Activated naive CD8-positive, alpha-beta T cell treated with anti-CD3 and anti-CD28 coated beads, Interleukin-2, amount 10 ng/mL, durations not matched to agents 7 days and 5 days (primary cell): ENCODE results near the gene CACNA1E. TPM values are rescaled to one million over a fixed set of nuclear protein-coding genes. Genes with fewer than 3 reads are reported as not detected.
"Not testable (repeated sequence)": the region's sequence is repeated elsewhere in the genome, so short reads cannot be mapped to it uniquely, and the experiment has no call there.

Source experiments
- ATAC-seq: fragments of 150-1000 bp; cut with Tn5 transposase; one replicate; pipeline ENCODE4 v1.10.0; 2021; ENCODE audit warnings: low read depth, moderate library complexity
- POLR2A ChIA-PET: fragments of 350-600 bp; sonication (Branson Sonifier 250); formaldehyde crosslinking; loops from one replicate; lab custom pipeline; 2021; ENCODE audit warnings: antibody characterized with exemption; lab: Charles Lee
- DNase-seq: peaks from one replicate; pipeline ENCODE4 v3.0.0; 2021
- H3K27ac Mint-ChIP-seq: one replicate; pipeline ENCODE4 v1.8.0; 2022; ENCODE audit warnings: mild to moderate bottlenecking, mixed read lengths
- H3K27me3 Mint-ChIP-seq: one replicate; pipeline ENCODE4 v1.8.0; 2022; ENCODE audit warnings: mild to moderate bottlenecking, moderate library complexity, mixed read lengths
- H3K36me3 Mint-ChIP-seq: one replicate; pipeline ENCODE4 v1.8.0; 2021; ENCODE audit warnings: mild to moderate bottlenecking, mixed read lengths
- H3K4me1 Mint-ChIP-seq: one replicate; pipeline ENCODE4 v1.8.0; 2021; ENCODE audit warnings: mixed read lengths
- H3K4me3 Mint-ChIP-seq: one replicate; pipeline ENCODE4 v1.8.0; 2022; ENCODE audit warnings: mild to moderate bottlenecking, moderate library complexity, mixed read lengths
- H3K9me3 Mint-ChIP-seq: one replicate; pipeline ENCODE4 v1.8.0; 2021; ENCODE audit warnings: mixed read lengths
- total RNA-seq, 2 experiments: library from RNA; stranded (reverse); gene quantifications; one replicate each; pipeline ENCODE4 v1.2.3, GENCODE V29; 2021

Gene CACNA1E
- total RNA-seq, 2 experiments from 2014 or later: not detected

DNA sequence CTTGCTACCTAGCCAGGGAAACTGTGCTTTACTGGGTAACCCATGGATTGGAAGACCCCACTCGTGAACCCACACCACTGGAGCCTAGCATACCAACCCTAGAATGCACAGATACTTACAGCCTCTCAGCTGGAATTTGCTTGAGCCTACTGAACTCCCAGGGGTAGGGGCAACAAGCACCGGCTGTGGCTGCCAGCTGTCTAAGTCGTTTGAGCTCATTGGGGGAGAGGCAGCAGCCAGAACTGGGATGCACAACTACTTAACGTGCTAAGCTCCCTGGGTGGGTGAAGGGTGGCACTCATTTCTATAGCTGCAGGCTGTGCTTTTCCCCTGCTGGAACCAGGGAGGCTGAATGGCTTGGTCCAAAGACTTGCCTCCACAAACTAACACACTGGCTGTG lies 365.8 kb downstream of the CACNA1E start:
- no peak for ATAC-seq

DNA sequence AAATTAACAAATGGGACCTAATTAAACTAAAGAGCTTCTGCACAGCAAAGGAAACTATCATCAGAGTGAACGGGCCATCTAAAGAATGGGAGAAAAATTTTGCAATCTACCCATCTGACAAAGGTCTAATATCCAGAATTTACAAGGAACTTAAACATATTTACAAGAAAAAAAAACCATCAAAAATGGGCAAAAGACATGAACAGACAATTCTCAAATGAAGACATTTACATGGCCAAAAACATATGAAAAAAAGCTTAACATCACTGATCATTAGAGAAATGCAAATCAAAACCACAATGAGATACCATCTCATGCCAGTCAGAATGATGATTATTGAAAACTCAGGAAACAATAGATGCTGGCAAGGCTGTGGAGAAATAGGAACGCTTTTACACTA lies 370.9 kb downstream of the CACNA1E start:
- H3K4me1 Mint-ChIP-seq, DNase-seq, H3K9me3 Mint-ChIP-seq, ATAC-seq, H3K4me3 Mint-ChIP-seq, H3K36me3 Mint-ChIP-seq, POLR2A ChIA-PET, H3K27me3 Mint-ChIP-seq, H3K27ac Mint-ChIP-seq: not testable (repeated sequence)

More for the DNA sequence above, 365.8 kb downstream of the CACNA1E start:
- no peak for DNase-seq
- H3K4me1 Mint-ChIP-seq: no peaks in the 10 kb centered on the region
- no peaks in the 10 kb centered on the region for H3K27me3 Mint-ChIP-seq
- no peak overlapping the region for H3K27ac Mint-ChIP-seq
- POLR2A ChIA-PET: no interaction called here
- no peaks in the 10 kb centered on the region for H3K36me3 Mint-ChIP-seq
- H3K9me3 Mint-ChIP-seq: peaks cover 4% of the 10 kb centered on the region
- no peak overlapping the region for H3K4me3 Mint-ChIP-seq

DNA sequence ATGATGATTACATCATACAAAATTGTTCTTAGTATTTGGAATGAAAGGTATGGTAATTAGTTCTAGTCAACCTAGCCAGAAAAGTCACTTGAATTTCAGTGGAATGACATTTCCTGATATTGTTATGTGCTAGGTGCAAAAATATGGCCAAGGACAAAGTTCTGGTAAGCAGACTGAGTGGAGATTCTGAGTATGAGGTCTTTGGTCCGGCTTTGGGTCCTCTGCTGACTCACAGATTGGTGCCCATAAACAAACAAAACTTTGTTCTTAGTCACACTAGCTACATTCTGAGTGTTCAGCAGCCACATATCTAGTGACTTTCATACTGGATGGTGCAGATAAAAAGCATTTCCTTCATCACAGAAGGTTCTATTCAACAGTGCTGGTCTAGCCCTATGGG lies 372.1 kb downstream of the CACNA1E start:
- POLR2A ChIA-PET: no interaction called here
- no peak for ATAC-seq
- Mint-ChIP-seq H3K36me3 (no peaks in the 10 kb centered on the region), H3K9me3 (peaks cover 6% of the 10 kb centered on the region), H3K4me1 (no peaks in the 10 kb centered on the region), H3K27me3 (no peaks in the 10 kb centered on the region), H3K4me3 (no peak overlapping the region), H3K27ac (no peak overlapping the region)
- DNase-seq: no peak
